HG03064 (cell line): ENCODE measurements around the gene DNAJC1.
A peak's percentile ranks its signal among the peaks of the same experiment; 100 is the strongest.
"Not testable (repeated sequence)": the region's sequence is repeated elsewhere in the genome, so short reads cannot be mapped to it uniquely, and the experiment has no call there.

Experiments used
- ATAC-seq: cut with Tn5 transposase; IDR thresholded peaks from one replicate; pipeline ENCODE4 v1.9.1; 2021; ENCODE audit warnings: low read depth; ENCODE audit not compliant: unreplicated experiment

The DNAJC1 gene, protein sequence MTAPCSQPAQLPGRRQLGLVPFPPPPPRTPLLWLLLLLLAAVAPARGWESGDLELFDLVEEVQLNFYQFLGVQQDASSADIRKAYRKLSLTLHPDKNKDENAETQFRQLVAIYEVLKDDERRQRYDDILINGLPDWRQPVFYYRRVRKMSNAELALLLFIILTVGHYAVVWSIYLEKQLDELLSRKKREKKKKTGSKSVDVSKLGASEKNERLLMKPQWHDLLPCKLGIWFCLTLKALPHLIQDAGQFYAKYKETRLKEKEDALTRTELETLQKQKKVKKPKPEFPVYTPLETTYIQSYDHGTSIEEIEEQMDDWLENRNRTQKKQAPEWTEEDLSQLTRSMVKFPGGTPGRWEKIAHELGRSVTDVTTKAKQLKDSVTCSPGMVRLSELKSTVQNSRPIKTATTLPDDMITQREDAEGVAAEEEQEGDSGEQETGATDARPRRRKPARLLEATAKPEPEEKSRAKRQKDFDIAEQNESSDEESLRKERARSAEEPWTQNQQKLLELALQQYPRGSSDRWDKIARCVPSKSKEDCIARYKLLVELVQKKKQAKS

DNA sequence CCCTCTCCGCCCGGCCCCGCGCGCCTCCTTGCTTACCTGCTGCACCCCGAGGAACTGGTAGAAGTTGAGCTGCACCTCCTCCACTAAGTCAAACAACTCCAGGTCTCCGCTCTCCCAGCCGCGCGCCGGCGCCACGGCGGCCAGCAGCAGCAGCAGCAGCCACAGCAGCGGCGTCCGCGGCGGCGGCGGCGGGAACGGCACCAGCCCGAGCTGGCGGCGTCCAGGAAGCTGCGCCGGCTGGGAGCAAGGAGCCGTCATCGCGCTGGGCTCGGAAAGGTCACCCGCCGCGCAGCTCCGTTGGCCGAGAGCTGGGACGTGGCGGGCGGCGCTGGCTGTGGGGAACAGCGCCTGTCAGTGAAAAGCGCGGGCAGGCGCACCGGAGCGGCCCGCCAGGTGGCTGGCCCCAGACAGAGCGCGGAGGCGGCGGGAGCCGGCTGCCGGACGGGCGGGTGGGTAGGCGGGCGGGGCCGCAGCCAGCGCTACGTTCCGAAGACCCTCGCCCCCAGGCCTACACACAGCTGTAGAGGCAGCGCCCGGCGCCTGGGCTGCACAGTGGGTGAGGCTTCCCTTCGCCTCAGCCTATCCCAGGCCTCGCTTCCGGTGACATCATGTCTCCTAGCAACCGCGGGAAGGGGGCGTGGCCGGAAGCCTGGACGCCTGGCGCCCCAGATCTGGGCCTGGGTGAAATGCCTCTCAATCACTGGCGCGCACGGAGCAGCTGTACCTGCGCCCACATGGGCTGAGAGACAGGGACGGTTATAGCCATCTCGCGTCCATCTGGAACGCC is at the start of gene DNAJC1:
Gene DNAJC1 (minus strand): TSS at position 554 of the 787 bp plus-strand sequence. CDS start 296 bp downstream, at position 258.
- ATAC-seq: peak; percentile 96

DNA sequence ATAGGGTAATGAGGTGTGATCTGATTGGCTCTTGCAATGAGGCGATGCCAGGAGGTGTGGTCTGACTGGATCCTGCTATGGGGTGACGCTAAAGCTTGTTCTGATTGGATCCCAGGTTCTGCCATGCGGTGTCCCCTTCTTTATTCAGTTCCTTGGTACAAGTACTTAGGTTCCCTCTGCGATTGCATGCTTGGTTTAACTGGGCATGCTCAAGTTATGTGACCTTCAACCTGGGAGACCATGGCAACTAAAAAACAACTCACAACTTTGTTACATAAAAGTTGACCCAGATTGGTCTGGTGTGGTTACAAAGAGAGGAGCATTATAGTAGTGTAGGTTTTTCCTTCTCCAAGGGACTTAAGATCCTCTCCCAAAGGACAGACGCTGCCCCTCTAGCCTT is 49.5 kb upstream of the DNAJC1 start:
- ATAC-seq: no peak

GRCh38 chr10:22049635-22050034 is 46.1 kb upstream of the DNAJC1 start:
- no peak for ATAC-seq

DNA sequence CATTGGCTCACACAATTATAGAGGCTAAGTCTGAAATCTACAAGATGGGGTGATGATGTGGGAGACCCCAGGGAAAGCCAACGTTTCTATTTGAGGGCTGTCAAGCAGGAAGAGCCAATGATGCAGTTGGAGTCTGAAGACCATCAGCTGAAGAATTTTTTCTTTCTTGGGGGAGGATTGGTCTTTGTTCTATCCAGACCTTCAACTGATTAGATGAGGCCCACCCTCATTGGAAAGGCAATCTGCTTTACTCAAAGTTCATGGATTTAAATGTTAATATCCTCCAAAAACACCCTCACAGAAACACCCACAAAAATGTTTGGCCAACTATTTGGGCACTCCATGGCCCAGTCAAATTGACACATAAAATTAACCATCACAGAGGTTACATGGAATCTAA is 44.3 kb upstream of the DNAJC1 start:
- ATAC-seq: no peak

- no peak for ATAC-seq
Measured at GRCh38 chr10:22043327-22043633, 39.8 kb upstream of the DNAJC1 start.

- ATAC-seq: no peak
Measured at GRCh38 chr10:22042557-22043326, 39.2 kb upstream of the DNAJC1 start.

DNA sequence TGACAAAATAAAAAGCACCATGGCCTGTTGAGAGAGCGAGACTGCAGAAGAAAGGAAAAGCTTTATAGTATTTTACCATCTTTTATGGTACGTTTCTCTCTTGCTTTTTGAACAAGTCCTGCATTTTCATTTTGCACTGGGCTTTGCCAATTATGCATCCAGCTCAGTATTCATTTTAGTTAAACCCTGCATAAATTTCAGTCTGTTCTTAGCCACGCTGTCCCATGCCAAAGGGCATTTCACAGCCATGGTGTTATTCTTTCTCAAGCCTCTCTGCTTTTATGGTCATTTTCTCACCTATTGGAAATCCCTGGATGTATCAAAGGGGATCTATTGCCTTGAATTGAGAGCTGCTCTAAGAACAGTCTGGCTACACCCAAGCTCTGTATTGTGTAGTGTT is 30.8 kb upstream of the DNAJC1 start:
- no peak for ATAC-seq

GRCh38 chr10:22032268-22032667 is 28.7 kb upstream of the DNAJC1 start:
- not testable (repeated sequence) for ATAC-seq

DNA sequence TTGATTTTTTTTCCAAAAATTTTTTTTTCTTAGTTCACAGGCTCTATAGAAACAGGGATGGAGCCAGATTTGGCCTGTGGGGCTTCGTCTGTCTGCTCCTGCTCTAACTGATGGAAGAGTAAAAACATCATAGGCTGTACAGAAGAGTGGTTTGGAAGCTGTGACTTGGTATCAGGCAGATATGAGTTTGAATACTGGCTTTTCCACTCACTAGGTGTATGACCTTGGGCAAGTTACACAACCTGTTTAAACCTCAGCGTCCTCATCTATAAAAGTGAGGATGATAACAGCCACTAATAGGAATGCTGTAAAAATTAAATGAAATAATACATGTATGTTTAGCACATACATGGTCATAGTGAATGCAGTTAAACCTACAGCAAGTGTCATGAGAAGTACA is 26.9 kb upstream of the DNAJC1 start:
- no peak for ATAC-seq

DNA sequence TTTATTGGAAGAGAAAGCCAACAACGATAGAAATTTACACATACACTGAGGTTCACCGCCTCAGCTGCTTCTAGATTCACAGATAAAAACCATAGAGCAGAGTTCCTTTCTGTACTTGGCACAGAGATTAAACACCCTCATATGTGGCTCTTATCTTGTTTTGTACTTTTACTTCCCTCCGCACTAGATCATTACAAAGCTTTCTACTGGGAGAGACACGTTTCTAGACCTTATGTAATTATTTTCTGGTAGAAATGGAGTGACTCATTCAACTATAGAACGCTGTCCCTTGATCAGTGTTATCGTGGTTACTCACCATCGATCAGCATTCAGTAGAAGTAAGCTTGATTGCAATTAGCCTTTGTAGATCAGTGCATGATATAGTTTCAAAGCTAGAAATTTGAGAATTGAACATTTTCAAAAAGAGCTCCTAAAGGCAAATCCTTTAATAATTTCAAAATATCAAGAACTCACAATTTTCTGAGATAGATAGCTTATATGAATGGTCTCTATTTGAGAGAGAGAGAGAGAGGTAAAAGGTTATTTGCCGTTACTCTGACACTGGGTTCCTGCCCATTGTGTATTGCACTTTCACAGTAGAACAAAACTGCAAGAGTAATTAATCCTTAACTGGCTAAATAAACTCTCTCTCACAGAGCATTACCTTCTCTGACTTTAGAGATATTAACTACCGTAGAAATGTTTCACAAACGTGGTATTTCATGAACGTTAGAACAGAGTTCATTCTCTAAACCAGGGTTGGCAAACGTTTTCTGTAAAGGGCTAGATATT is 26.1 kb upstream of the DNAJC1 start:
- ATAC-seq: no peak

DNA sequence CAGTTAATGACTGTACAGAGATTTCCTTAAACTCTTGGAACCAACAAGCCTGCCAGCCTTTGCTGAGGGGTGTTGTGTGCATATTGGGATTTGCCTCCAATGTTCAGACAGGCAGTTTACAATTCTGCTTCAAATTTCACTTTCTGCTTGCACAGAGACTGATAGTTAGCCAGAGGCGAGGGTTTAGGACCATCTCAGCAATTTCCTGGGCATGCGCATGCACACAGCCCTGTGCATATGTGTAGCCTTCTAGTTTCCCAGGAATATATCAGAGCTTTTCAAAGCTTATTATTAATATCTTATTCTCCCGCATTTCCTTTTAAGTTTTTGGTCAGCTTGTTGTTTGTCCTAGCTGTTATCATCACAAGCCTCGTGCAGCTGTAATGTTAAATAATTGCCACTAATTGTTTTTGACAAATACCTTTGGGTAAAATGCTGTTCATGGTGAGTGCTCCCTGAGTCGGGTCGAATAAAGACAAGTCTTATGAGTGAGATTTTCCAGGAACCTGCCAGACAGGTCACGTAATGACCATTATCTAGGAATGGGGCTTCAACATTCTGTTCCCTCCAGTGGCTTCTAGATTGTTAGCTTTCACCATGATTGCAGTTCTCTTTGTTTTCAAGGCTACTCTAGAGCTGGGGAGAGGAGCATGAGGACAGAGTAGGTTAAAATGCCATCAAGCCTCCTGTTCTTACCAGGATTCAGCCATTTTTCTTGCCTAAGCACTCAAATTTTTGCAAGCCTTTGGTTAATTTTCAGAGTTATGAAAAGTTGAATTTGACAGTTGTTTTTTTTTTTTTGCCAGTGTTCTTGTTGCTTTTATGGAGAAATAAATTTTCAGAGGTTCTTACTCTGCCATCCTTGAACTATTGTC is 24.1 kb upstream of the DNAJC1 start:
- ATAC-seq: no peak

DNA sequence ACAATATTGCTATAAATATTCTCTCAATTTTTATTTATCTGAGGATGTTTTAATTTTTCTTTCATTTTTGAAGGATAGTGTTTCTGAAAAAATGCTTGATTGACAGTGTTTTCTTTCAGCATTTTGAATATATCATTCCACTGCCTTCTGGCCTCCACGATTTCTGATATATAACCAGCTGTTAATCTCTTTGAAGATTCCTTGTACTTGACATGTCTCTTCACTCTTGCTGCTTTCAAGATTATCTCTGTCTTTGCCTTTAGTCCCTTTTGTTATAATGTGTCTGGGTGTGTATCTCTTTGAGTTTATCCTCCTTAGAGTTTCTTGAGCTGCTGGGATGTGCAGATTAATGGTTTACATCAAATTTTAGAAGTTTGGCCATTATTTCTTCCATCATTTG is 22.8 kb upstream of the DNAJC1 start:
- no peak for ATAC-seq

DNA sequence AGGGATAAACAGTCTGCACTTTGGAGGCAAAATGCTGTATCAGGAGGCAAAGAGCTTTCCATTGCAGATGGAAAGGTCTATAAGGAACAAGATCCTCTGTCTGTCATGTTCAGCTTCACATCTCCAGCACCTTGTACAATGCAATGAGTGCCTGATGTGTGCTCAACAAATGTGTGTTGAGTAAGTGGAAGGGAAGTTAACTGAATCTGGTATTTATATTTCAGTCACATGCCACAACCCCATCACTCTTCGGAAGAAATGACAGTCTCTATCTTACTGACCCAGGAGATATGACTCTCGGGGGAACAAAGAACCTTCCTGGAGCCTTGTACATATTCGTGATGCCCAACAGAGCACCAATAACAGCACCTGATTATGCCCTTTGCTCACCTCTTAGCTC is 20.0 kb upstream of the DNAJC1 start:
- no peak for ATAC-seq

DNA sequence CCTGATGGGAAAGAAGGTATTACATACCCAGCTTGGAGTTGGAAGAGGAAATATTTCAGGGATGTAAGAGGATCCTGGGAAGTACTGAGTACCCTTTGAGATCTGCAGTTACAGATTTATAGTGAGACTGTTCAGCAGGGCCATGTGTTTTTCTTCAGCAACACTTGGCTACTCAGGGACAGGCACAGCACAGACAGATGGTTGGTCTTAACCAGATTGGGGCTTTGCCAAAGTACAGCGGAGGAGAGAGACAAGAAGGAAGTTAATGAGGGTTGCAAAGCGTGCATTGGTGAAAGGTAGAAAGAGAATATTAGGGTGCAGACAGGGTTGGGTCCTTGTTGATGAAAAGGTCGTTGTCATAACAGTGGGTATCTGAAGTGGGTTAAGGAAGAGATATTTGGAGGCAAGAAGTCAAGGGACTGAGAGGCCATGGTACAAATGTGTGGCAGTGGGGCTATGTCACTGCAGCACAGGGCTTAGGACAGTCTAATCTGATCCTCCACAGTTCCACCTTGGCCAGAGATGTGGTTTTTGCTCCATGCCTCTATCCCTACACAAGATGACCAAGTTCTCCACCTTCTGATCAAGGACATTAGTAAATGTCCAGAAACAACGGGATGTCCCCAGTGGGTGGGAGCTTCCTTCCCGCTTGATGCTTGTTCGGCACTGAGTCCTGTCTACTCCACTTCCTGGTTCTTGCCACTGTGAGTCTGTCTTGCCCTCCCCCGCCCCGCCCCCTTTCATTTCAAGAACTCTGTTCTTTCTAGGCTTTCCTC is 18.9 kb upstream of the DNAJC1 start:
- no peak for ATAC-seq

DNA sequence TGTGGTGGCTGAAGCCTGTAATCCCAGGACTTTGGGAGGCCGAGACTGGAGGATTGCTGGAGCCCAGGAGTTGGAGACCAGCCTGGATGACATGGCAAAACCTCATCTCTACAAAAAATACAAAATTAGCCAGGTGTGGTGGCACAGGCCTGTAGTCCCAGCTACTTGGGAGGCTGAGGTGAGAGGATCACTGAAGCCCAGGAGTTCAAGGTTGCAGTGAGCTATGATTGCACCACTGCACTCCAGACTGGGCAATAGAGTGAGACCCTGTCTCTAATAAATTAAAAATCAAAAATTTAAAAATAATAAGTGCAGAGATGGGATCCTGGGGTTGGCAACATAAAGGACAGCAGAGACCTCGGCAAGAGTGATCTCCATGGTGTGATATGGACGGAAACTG is 17.6 kb upstream of the DNAJC1 start:
- ATAC-seq: not testable (repeated sequence)

GRCh38 chr10:22017283-22018020 is 13.9 kb upstream of the DNAJC1 start:
- ATAC-seq: no peak

DNA sequence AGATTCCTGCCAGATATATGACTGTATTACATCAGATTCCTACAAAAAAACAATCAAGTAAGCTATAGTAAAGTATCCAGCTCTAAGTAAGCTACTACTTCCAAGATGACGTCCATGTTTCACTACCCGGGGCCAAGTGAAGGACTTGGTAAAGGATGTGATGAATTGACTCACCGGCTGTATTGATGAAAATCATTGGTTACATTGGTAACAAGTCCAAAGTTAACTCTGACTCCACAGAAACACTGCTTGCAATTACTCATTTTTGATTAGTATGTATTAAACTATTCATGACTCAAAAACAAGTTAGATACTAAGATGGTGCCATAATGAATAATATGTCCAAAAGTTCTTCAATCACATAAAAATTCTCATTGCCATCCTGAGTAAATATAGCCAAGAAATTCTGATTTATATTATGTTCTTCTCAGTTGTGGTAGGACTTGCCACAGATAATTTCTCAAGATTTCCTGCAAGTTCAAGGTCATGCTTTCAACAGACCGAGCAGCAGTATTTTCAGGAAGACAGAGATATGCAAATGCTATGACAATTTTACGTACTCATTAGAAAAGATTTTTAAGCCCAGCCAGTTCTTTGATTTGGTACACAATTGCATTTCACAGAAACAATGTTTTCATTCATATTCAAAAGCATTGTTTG is 12.6 kb upstream of the DNAJC1 start:
- no peak for ATAC-seq
